VCaP (cell line): ENCODE measurements around the gene PSMC5.
"Not testable (repeated sequence)": the region's sequence is repeated elsewhere in the genome, so short reads cannot be mapped to it uniquely, and the experiment has no call there.

Source experiments
- H3K27ac ChIP-seq: fragments of 450-650 bp; 2 replicates; pipeline ENCODE4 v1.5.1; 2017
- TF ChIP-seq, protein P1 (sequence below): fragments of 450-650 bp; conservative IDR thresholded peaks from 2 replicates; pipeline ENCODE4 v1.5.1; 2017; ENCODE audit warnings: mild to moderate bottlenecking, moderate library complexity

Gene PSMC5

DNA sequence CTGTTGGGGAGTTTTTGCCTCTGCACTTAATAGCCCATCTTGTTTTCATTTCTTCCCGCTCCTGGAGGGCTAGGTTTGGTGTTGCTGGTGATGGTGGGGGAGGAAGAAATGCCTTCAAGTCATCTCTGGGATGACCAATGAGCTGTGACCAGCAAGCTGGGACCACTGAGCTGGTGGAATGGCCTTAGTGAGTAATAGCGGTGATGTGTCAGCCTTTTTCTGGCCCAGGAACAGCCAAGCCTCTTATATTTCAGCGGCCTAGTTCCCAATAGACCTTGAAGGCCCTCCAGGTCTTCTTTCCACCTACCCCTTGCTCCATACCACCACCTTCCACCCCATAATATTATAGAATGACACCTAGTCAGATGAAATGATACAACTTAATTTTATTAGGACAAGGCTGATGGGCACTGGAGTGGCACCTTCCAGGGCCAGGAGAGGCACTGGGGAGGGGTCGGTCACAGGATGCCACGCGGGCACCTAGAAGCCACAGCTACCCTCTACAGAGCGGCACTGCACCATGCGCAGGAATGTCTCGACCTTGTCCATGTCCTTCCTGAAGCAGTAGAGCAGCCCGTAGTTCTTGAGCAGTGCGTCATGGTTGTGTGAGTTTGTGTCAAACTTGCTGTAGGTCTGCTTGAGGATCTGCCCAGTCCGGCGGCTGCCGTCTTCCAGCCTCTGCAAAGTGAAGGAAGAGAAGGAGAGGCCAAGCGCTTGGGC, 44.6 kb downstream of the PSMC5 start:
- not testable (repeated sequence) for H3K27ac ChIP-seq

DNA sequence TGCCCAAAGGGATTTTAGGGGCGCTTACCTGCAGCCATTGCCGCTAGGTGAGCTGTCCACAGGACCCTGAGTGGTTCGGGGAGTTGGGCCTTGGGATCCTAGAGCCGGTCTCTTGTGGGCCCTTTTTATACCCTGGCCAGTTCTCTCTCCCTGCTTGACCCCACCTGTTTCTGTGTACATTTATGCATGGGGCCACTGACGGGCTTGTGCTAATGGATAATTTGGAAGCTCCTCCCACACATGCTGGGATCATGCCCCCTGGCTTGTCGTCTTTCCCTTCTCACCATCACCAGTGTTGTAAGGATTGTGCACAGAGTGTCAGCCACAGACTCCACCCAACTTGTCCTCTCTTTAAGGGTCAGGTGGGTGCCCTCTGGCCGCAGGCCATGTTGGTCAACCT, 46.3 kb downstream of the PSMC5 start, which contains the start of gene CSH2:
CSH2 (minus strand) TSS at position 101 of the 400 bp plus-strand sequence; CDS start at position 38, 63 bp downstream.
- H3K27ac ChIP-seq, result not testable (repeated sequence)

DNA sequence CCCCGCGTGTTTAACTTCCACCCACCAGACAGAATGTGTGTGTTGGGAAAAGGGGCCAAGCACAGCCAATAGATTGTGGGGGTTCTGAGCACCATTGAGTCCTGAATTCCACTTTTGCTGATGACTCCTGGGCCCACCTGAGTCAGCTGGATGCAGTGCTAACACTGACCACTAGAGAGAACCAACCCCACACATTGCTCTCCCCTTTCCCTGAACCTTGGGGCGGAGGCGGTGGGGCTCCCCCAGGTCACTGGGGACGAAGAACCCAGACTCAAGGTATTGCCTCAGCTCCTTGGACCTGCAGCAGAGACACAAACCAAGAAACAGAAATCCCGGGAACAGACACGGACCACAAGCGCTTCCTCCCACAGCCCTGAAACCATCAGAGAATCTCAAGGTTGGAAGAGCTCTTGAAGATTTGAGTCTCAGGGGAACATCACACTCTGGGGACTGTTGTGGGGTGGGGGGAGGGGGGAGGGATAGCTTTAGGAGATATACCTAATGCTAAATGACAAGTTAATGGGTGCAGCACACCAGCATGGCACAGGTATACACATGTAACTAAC, 46.9 kb downstream of the PSMC5 start:
- not testable (repeated sequence) for H3K27ac ChIP-seq

DNA sequence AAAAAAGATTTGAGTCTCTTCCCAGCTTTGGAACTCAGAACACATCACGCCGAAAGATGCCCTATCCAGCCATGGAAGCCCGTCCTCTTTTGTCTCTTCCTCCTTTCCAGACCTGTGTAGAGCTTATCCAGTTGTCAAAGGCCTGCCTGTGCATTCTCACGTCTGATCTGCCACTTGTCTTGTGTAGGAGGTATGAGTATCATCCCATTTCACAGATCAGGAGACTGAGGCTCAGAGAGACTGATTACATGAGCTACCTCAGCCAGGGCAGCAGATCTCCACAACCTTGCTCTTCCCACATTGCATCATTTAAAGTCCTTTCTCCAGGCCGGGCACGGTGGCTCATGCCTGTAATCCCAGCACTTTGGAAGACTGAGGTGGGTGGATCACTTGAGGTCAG, 47.5 kb downstream of the PSMC5 start:
- H3K27ac ChIP-seq, result not testable (repeated sequence)

DNA sequence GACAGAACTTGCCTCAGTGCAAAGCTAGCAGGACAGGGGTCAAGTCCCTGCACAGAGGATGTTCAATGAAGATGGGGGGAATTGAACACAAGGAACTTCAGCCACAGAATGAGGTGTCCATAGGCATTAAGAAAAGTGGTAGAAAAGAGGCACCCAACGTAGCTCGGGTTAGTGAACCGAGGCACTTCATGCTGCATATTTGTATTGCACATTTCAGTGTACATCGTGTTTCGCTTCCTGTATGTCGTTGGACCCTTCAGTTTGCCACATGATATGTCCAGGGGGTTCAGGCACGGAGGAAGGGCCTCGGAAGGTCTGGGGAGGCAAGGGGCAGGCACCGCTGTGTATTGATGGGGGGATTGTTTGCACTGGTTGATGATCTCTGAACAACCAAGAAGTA, 51.2 kb downstream of the PSMC5 start:
- not testable (repeated sequence) for H3K27ac ChIP-seq

DNA sequence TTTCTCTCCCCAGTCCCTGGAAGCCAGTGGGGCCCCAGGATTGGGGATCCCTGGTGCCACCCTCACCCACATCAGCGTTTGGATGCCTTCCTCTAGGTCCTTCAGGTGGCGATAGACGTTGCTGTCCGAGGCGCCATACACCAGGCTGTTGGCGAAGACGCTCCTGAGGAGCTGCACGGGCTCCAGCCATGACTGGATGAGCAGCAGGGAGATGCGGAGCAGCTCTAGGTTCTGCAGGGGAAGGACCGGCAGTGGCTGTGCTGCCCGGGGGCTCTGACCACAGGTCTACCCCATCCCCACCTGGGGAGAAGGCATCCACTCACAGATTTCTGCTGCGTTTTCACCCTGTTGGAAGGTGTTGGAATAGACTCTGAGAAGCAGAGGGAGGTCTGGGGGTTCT, 53.5 kb downstream of the PSMC5 start:
- TF ChIP-seq, protein P1, sequence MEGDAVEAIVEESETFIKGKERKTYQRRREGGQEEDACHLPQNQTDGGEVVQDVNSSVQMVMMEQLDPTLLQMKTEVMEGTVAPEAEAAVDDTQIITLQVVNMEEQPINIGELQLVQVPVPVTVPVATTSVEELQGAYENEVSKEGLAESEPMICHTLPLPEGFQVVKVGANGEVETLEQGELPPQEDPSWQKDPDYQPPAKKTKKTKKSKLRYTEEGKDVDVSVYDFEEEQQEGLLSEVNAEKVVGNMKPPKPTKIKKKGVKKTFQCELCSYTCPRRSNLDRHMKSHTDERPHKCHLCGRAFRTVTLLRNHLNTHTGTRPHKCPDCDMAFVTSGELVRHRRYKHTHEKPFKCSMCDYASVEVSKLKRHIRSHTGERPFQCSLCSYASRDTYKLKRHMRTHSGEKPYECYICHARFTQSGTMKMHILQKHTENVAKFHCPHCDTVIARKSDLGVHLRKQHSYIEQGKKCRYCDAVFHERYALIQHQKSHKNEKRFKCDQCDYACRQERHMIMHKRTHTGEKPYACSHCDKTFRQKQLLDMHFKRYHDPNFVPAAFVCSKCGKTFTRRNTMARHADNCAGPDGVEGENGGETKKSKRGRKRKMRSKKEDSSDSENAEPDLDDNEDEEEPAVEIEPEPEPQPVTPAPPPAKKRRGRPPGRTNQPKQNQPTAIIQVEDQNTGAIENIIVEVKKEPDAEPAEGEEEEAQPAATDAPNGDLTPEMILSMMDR, result no peak
- no peak overlapping the region for H3K27ac ChIP-seq

- not testable (repeated sequence) for H3K27ac ChIP-seq
These were observed 54.1 kb downstream of the PSMC5 start for GRCh38 chr17:63881337-63881736.
